ENCODE data around the gene FAM131B. TPM values are rescaled to one million over a fixed set of nuclear protein-coding genes. Genes with fewer than 3 reads are reported as not detected.

The FAM131B gene
- total and polyA plus RNA-seq, 9 of the 15 experiments (the other 6 are each of a cell fraction or from before 2014, with no cell fraction given) = 0.03 to 0.04 TPM; not detected in 7

GRCh38 chr7:143399642-143400041 lies 37.1 kb upstream of the FAM131B start:
- CTCF ChIA-PET (ENCODE audit: low intra/inter-chr PET ratio) = no interaction called here
- DNase-seq (ENCODE audit: extremely low read depth in 1 of 4, low spot score in 3 of 4) = no peak
- peak overlapping the region in 1 of 2 experiments; percentile 31; a peak in 2 of 4 replicates for H3K9ac ChIP-seq (ENCODE audit: insufficient read depth in 1 of 2, low read depth in 2 of 2, low read length in 2 of 2)

More at GRCh38 chr7:143399642-143400041, 37.1 kb upstream of the FAM131B start:
- H3K4me2 ChIP-seq (ENCODE audit: insufficient read depth, low read length) = no peak overlapping the region
- no peak overlapping the region for H3K27ac ChIP-seq (ENCODE audit: extremely low read depth, low read depth, low read length)
- H3K27me3 ChIP-seq (ENCODE audit: control insufficient read depth in 2 of 2, insufficient read depth in 2 of 2, low read length in 2 of 2) = peaks cover 53 to 80% of the 10 kb centered on the region in 2 experiments
- intact Hi-C loops (cut with micrococcal nuclease) = no loop called here
- no peaks in the 10 kb centered on the region for H3K79me2 ChIP-seq (ENCODE audit: control insufficient read depth, insufficient read depth, low read length)
- H4K20me1 ChIP-seq (replicated peaks; ENCODE audit: control insufficient read depth, insufficient read depth, low read length) = peaks cover 11% of the 10 kb centered on the region
- FAIRE-seq (no peak), ATAC-seq (no peak)
- in situ Hi-C loops (cut with MboI) = no loop called here
- WGBS (ENCODE audit: insufficient coverage, low coverage, missing lambda C conversion rate) = 20% methylated on average over 20 of the region's 20 CpGs
- H3K9me1 ChIP-seq (ENCODE audit: control insufficient read depth, insufficient read depth, low read length) = no peaks in the 10 kb centered on the region
- peaks cover 0 to 12% of the 10 kb centered on the region in 2 experiments; a peak in 2 of 5 replicates for H3K4me1 ChIP-seq (replicated peaks in 1 of 2; ENCODE audit: control insufficient read depth in 2 of 2, insufficient read depth in 2 of 2, low read length in 2 of 2)
- H3K9me3 ChIP-seq (replicated peaks; ENCODE audit: control insufficient read depth, insufficient read depth, low read depth, low read length) = no peaks in the 10 kb centered on the region
- POLR2A ChIA-PET = interaction anchor here (0.9 to 10.7 kb wide), 2 partner anchors 8 to 9 kb away, joined by 3 to 131 read pairs; no protein-coding TSS in a partner anchor
- BruUV-seq (replicated peaks) = no TSS peak
- TF ChIP-seq PHF20 (IDR thresholded peaks at IDR 0.05; ENCODE audit: partially characterized antibody) = no peak
- TF ChIP-seq MTA3 (IDR thresholded peaks at IDR 0.05; ENCODE audit: borderline replicate concordance) = no peak
- TF ChIP-seq, protein P1, sequence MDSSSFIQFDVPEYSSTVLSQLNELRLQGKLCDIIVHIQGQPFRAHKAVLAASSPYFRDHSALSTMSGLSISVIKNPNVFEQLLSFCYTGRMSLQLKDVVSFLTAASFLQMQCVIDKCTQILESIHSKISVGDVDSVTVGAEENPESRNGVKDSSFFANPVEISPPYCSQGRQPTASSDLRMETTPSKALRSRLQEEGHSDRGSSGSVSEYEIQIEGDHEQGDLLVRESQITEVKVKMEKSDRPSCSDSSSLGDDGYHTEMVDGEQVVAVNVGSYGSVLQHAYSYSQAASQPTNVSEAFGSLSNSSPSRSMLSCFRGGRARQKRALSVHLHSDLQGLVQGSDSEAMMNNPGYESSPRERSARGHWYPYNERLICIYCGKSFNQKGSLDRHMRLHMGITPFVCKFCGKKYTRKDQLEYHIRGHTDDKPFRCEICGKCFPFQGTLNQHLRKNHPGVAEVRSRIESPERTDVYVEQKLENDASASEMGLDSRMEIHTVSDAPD (CRISPR knock-in tag; IDR thresholded peaks at IDR 0.05) = no peak
- TF ChIP-seq ZNF23 (CRISPR knock-in tag; IDR thresholded peaks at IDR 0.05) = no peak
- TF ChIP-seq ZNF133 (CRISPR knock-in tag; IDR thresholded peaks at IDR 0.05) = no peak
- TF ChIP-seq ETV6 (IDR thresholded peaks at IDR 0.05; ENCODE audit: borderline replicate concordance in 1 of 2, low read depth in 2 of 2, low read length in 1 of 2) = no peak
- TF ChIP-seq ETV6 (CRISPR knock-in tag; IDR thresholded peaks at IDR 0.05; ENCODE audit: borderline replicate concordance) = 0 out of 2 replicates have a peak, but pooled peaks have one; percentile 33
- H3K4me3 ChIP-seq = no peak overlapping the region
- H3K36me3 ChIP-seq (ENCODE audit: control insufficient read depth, insufficient read depth, low read length) = no peaks in the 10 kb centered on the region
- H2AFZ ChIP-seq (ENCODE audit: low read depth, low read length) = no peak overlapping the region
